Body of pancreas (tissue), 4 donors: ENCODE data around the gene SH3BP1. TPM values are rescaled to one million over a fixed set of nuclear protein-coding genes. Genes with fewer than 3 reads are reported as not detected.
A peak's percentile ranks its signal among the peaks of the same experiment; 100 is the strongest.

Experiments used
- ATAC-seq: fragments of 150-250 bp; one replicate; pipeline ENCODE4 v1.9.1; 2016
- DNase-seq, 4 donors: peaks; one replicate each; pipeline ENCODE4 v3.0.0-alpha.2; 2019
- H3K27ac ChIP-seq, 4 donors: fragments of 200-600 bp; sonication (generic); 1 replicate in 3 of 4; 2 replicates in 1 of 4; pipeline versions ENCODE4 v1.5.1 to v1.6.1; 2016 to 2019; ENCODE audit warnings: mild to moderate bottlenecking in 1 of 4, mixed read lengths in 1 of 4, moderate library complexity in 1 of 4
- H3K27me3 ChIP-seq, 2 donors: fragments of 200-600 bp; sonication (generic); one replicate each; pipeline ENCODE4 v1.6.0; 2016; ENCODE audit warnings: mild to moderate bottlenecking in 1 of 2
- H3K36me3 ChIP-seq, 2 donors: fragments of 200-600 bp; sonication (generic); replicated peaks in 1 of 2; 2 replicates each; pipeline ENCODE4 v1.5.1; 2016; ENCODE audit warnings: low read depth in 2 of 2; ENCODE audit not compliant: insufficient read depth in 1 of 2
- H3K4me1 ChIP-seq: fragments of 200-600 bp; sonication (generic); one replicate; pipeline ENCODE4 v1.6.0; 2016
- H3K4me3 ChIP-seq, 2 donors: fragments of 200-600 bp; sonication (generic); 1 replicate in 1 of 2; 2 replicates in 1 of 2; pipeline ENCODE4 v1.5.1; 2016 to 2019
- H3K9me3 ChIP-seq, 3 donors: fragments of 200-600 bp; sonication (generic); 1 replicate in 2 of 3; 2 replicates in 1 of 3; pipeline ENCODE4 v1.5.1; 2016
- POLR2A ChIP-seq, 3 donors: fragments of 450-650 bp; IDR thresholded peaks; one replicate each; pipeline ENCODE4 v1.6.1; 2016; ENCODE audit warnings: antibody characterized with exemption in 3 of 3, mild to moderate bottlenecking in 2 of 3
- WGBS, 2 donors: methylation state at CpG; one replicate each; pipeline ENCODE4 v1.1.5; 2017; 5-methylcytosine and 5-hydroxymethylcytosine counted together
- intact Hi-C: fragments of 100-400 bp; cut with DNase I; formaldehyde crosslinking; loops from one replicate; pipeline ENCODE4 v1.15.1; 2023
- total RNA-seq, 2 donors: library from RNA; depleted of rRNA; stranded (reverse); fragments of >200 nt; gene quantifications; one replicate each; pipeline ENCODE4 v1.1.0, GENCODE V29; 2016
- TF ChIP-seq, protein P1 (sequence below), 7 experiments: fragments of 450-650 bp in 4 of 7; fragments of 200-600 bp in 3 of 7; sonication (generic) in 3 of 7; IDR thresholded peaks; one replicate each; pipeline ENCODE4 v1.5.1; 2016 to 2019; ENCODE audit warnings: antibody characterized with exemption in 7 of 7

Gene SH3BP1
- total RNA-seq, 2 donors from 2014 or later, result 2.0 to 40.0 TPM

DNA sequence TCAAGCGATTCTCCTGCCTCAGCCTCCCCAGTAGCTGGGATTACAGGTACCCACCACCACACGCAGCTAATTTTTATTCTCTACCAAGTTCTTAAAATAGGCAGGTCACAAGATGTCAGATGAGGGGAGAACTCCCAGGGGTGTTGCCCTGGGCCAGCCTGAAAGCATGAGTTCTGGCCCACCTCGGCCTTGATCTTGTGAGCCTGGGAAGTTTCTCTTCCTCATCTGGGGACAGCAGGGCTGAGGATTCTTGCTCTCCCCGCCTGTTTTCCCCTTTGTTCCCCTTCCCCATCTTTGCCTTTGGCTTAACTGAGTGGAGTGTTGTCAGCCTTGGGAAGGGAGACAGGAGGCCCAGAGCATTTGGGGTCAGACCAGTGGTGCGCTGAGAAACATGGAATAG is 22.6 kb downstream of the SH3BP1 start:
- intact Hi-C loops, result no loop called here
- DNase-seq (no peak), ATAC-seq (no peak)
- H3K27me3 ChIP-seq, result no peaks in the 10 kb centered on the region
- TF ChIP-seq, protein P1, sequence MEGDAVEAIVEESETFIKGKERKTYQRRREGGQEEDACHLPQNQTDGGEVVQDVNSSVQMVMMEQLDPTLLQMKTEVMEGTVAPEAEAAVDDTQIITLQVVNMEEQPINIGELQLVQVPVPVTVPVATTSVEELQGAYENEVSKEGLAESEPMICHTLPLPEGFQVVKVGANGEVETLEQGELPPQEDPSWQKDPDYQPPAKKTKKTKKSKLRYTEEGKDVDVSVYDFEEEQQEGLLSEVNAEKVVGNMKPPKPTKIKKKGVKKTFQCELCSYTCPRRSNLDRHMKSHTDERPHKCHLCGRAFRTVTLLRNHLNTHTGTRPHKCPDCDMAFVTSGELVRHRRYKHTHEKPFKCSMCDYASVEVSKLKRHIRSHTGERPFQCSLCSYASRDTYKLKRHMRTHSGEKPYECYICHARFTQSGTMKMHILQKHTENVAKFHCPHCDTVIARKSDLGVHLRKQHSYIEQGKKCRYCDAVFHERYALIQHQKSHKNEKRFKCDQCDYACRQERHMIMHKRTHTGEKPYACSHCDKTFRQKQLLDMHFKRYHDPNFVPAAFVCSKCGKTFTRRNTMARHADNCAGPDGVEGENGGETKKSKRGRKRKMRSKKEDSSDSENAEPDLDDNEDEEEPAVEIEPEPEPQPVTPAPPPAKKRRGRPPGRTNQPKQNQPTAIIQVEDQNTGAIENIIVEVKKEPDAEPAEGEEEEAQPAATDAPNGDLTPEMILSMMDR (IDR thresholded peaks at IDR 0.05), result no peak
- TF ChIP-seq POLR2A (IDR thresholded peaks at IDR 0.05), result no peak
- no peak overlapping the region for H3K4me3 ChIP-seq
- peaks cover 31% of the 10 kb centered on the region for H3K4me1 ChIP-seq
- WGBS, 2 donors, result 77 to 89% methylated on average over 5 of the region's 5 CpGs
- H3K9me3 ChIP-seq, result no peaks in the 10 kb centered on the region
- peak overlapping the region in 2 of 4 donors; percentile 5 to 52 for H3K27ac ChIP-seq
- H3K36me3 ChIP-seq, result no peaks in the 10 kb centered on the region

DNA sequence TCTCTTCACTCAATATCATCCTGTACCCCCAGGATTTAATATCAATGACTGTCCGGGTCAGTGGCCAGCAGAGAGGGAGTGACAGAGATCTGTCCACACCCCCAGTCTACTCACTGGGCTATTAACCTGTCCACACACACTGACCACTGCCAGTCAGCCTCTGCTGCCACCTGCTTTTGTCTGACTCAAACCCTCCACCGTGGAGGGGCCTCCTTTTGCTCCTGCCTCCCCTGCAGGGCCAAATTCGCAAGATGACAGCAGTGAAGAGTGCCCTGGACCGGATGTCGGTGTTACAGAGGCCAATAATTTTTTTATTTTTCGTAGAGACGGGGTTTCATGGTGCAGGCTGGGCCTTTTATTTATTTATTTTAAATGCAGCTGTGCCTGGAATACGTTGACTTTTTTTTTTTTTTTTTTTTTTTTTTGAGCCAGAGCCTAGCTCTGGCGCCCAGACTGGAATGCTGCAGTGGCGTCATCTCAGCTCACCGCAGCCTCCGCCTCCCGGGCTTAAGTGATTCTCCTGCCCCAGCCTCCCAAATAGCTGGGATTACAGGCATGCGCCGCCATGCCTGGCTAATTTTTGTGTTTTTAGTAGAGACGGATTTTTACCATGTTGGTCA is 24.2 kb downstream of the SH3BP1 start:
- no peaks in the 10 kb centered on the region for H3K36me3 ChIP-seq
- intact Hi-C loops, result no loop called here
- 82 to 88% methylated on average over 15 to 16 of the region's 16 CpGs for WGBS, 2 donors
- TF ChIP-seq, protein P1 (IDR thresholded peaks at IDR 0.05), result no peak
- no peak for TF ChIP-seq POLR2A (IDR thresholded peaks at IDR 0.05)
- H3K9me3 ChIP-seq, result no peaks in the 10 kb centered on the region
- H3K4me1 ChIP-seq, result peaks cover 25% of the 10 kb centered on the region
- ATAC-seq, result no peak
- no peaks in the 10 kb centered on the region for H3K27me3 ChIP-seq
- no peak overlapping the region for H3K4me3 ChIP-seq
- no peak for DNase-seq
- H3K27ac ChIP-seq, result no peak overlapping the region

DNA sequence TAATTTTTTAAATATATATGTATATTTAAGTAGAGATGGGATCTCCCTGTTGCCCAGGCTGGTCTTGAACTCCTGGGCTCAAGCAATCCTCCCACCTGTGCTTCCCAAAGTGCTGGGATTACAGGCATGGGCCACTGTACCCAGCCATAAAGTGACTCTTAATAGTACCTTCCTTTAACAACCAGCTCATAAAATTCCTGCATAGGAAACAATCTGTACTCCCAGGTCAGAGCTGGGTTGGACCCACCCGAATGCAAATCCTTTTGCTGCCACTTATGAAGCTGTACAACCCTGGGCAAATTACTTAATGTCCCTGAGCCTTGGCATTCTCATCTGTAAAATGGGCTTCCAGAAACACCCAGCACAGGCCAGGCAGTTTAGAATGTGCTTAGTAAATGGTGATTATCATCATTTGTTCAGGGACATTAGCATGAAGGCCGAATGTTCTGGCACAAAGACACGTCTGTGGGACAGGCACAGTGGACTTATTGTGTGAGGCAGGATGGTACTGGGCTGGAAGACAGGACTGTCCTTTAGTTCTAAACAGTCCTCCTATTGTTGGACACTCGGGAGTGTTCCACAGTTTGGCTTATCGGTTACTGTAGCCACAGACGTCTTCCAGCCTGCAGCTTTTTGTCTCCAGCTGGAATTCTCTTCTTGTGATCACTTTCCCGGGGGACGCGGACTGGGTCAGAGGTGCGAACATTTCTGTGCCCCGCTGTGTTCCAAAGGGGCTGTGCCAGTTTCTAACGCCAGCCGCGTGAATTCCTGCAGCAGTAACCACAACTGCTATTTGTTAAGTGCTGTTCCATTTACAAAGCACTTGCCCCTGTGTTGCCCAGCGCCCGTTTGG is 25.0 kb downstream of the SH3BP1 start:
- ATAC-seq, result no peak
- Histone ChIP-seq H3K4me1 (peaks cover 22% of the 10 kb centered on the region), H3K9me3 (no peaks in the 10 kb centered on the region), H3K36me3 (no peaks in the 10 kb centered on the region), H3K27me3 (no peaks in the 10 kb centered on the region), H3K4me3 (no peak overlapping the region), H3K27ac (no peak overlapping the region)
- 56 to 57% methylated on average over 11 to 16 of the region's 16 CpGs for WGBS, 2 donors
- intact Hi-C loops, result no loop called here
- no peak for DNase-seq
- no peak for TF ChIP-seq POLR2A (IDR thresholded peaks at IDR 0.05)
- TF ChIP-seq, protein P1 (IDR thresholded peaks at IDR 0.05), result no peak

DNA sequence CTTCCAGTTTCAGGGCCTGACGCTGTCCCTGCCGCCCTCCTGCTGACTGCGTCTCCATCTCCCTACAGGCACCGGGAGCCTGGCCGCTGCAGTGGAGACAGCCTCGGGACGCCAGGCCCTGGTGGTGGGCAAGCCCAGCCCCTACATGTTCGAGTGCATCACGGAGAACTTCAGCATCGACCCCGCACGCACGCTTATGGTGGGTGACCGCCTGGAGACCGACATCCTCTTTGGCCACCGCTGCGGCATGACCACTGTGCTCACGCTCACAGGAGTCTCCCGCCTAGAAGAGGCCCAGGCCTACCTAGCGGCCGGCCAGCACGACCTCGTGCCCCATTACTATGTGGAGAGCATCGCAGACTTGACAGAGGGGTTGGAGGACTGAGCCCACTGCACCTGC is 26.0 kb downstream of the SH3BP1 start:
- intact Hi-C loops, result no loop called here
- ATAC-seq (no peak), DNase-seq (no peak)
- Histone ChIP-seq H3K4me3 (no peak overlapping the region), H3K27ac (no peak overlapping the region), H3K4me1 (peaks cover 12% of the 10 kb centered on the region), H3K27me3 (no peaks in the 10 kb centered on the region), H3K36me3 (no peaks in the 10 kb centered on the region), H3K9me3 (no peaks in the 10 kb centered on the region)
- 93% methylated on average over 23 of the region's 24 CpGs; no CpG with 5 or more reads in 1 of the 2 donors for WGBS, 2 donors
- TF ChIP-seq, protein P1 (IDR thresholded peaks at IDR 0.05), result no peak
- no peak for TF ChIP-seq POLR2A (IDR thresholded peaks at IDR 0.05)
